ENCODE measurements around the gene CEP170.
"Not testable (repeated sequence)": the region's sequence is repeated elsewhere in the genome, so short reads cannot be mapped to it uniquely, and the experiment has no call there.

GRCh38 chr1:243121939-243122338 lies 133.1 kb downstream of the CEP170 start:
- TF ChIP-seq CTCF, POLR2A (IDR thresholded peaks at IDR 0.05): not testable (repeated sequence)
